ENCODE results near the gene ARHGEF17. TPM values are rescaled to one million over a fixed set of nuclear protein-coding genes. Genes with fewer than 3 reads are reported as not detected.

The ARHGEF17 gene
- total and polyA plus RNA-seq, 5 experiments from 2014 or later, result 0.19 TPM; not detected in 4

- ATAC-seq, result peak; percentile 28 to 51
- POLR2A ChIA-PET, result interaction anchor here (0.6 to 1.4 kb wide), 11 partner anchors 8 to 614 kb away, joined by 3 to 6 read pairs (median 4); partner anchors contain the start of genes FAM168A and RELT
Measured at GRCh38 chr11:73365352-73366264, 57.5 kb downstream of the ARHGEF17 start.

GRCh38 chr11:73366265-73366610, 58.2 kb downstream of the ARHGEF17 start:
- DNase-seq (peak in 3 of 10 donors; percentile 28 to 74 (median 71)), ATAC-seq (peak; percentile 94 to 95)
- Mint-ChIP-seq H3K4me3 (peak overlapping the region; percentile 28 to 87 (median 63)), H3K4me1 (peaks cover 21 to 40% (median 33%) of the 10 kb centered on the region in 4 donors), H3K36me3 (no peaks in the 10 kb centered on the region), H3K27ac (peak overlapping the region; percentile 92 to 99 (median 96)), H3K27me3 (no peaks in the 10 kb centered on the region), H3K9me3 (peaks cover 0 to 10% (median 0%) of the 10 kb centered on the region in 9 donors)
- POLR2A ChIA-PET, result interaction anchor here (0.6 to 1.3 kb wide), 5 partner anchors 9 to 614 kb away, joined by 3 to 5 read pairs (median 4); partner anchors contain the start of gene RELT

More at GRCh38 chr11:73365352-73366264, 57.5 kb downstream of the ARHGEF17 start:
- peaks cover 0 to 10% (median 0%) of the 10 kb centered on the region in 9 donors for H3K9me3 Mint-ChIP-seq
- H3K27me3 Mint-ChIP-seq, result no peaks in the 10 kb centered on the region
- peak overlapping the region; percentile 92 to 99 (median 96) for H3K27ac Mint-ChIP-seq
- peak in 1 of 10 donors; percentile 52 for DNase-seq
- H3K36me3 Mint-ChIP-seq, result no peaks in the 10 kb centered on the region
- H3K4me3 Mint-ChIP-seq, result peak overlapping the region; percentile 28 to 87 (median 63)
- peaks cover 23 to 40% (median 33%) of the 10 kb centered on the region in 4 donors for H3K4me1 Mint-ChIP-seq

- Mint-ChIP-seq H3K4me3 (peak overlapping the region in 6 of 10 donors; percentile 24 to 87 (median 50)), H3K4me1 (peaks cover 21 to 41% (median 33%) of the 10 kb centered on the region in 4 donors), H3K36me3 (no peaks in the 10 kb centered on the region), H3K9me3 (peaks cover 0 to 10% (median 0%) of the 10 kb centered on the region in 9 donors), H3K27me3 (no peaks in the 10 kb centered on the region), H3K27ac (peak overlapping the region; percentile 92 to 99 (median 96))
- DNase-seq, result no peak
- POLR2A ChIA-PET, result interaction anchor here (0.5 to 1.4 kb wide), 4 partner anchors 8 to 1378 kb away, joined by 3 to 7 read pairs (median 4); partner anchors contain the start of gene RELT
- no peak for ATAC-seq
Measured at GRCh38 chr11:73366953-73367352, 58.9 kb downstream of the ARHGEF17 start.

- Mint-ChIP-seq H3K27ac (peak overlapping the region; percentile 92 to 99 (median 96)), H3K27me3 (no peaks in the 10 kb centered on the region), H3K4me1 (peaks cover 21 to 46% (median 33%) of the 10 kb centered on the region in 4 donors), H3K36me3 (no peaks in the 10 kb centered on the region), H3K4me3 (peak overlapping the region in 4 of 10 donors; percentile 14 to 72 (median 27)), H3K9me3 (peaks cover 0 to 10% (median 0%) of the 10 kb centered on the region in 9 donors)
- DNase-seq, result no peak
- no peak for ATAC-seq
- POLR2A ChIA-PET, result interaction anchor here (1.4 kb wide), 1 partner anchor 9 kb away, joined by 6 read pairs; the partner anchor contains the start of gene RELT
Measured at GRCh38 chr11:73367482-73368024, 59.5 kb downstream of the ARHGEF17 start.

- Mint-ChIP-seq H3K36me3 (no peaks in the 10 kb centered on the region), H3K27ac (peak overlapping the region in 4 of 10 donors; percentile 9 to 86 (median 74)), H3K4me1 (peaks cover 9 to 42% (median 23%) of the 10 kb centered on the region in 4 donors), H3K27me3 (no peaks in the 10 kb centered on the region), H3K4me3 (peak overlapping the region in 1 of 10 donors; percentile 39), H3K9me3 (no peaks in the 10 kb centered on the region)
- POLR2A ChIA-PET, result no interaction called here
- no peak for ATAC-seq
- no peak for DNase-seq
Measured at GRCh38 chr11:73372375-73372993, 64.4 kb downstream of the ARHGEF17 start.

- ATAC-seq, result no peak
- Mint-ChIP-seq H3K36me3 (no peaks in the 10 kb centered on the region), H3K27ac (peak overlapping the region in 5 of 10 donors; percentile 26 to 95 (median 46)), H3K4me3 (no peak overlapping the region), H3K9me3 (no peaks in the 10 kb centered on the region), H3K27me3 (no peaks in the 10 kb centered on the region), H3K4me1 (peaks cover 14 to 47% (median 30%) of the 10 kb centered on the region in 4 donors)
- POLR2A ChIA-PET, result interaction anchor here (0.6 to 2.1 kb wide), 5 partner anchors 9 to 18 kb away, joined by 3 to 7 read pairs (median 5); no protein-coding TSS in a partner anchor
- no peak for DNase-seq
Measured at GRCh38 chr11:73374151-73374550, 66.1 kb downstream of the ARHGEF17 start.

- Mint-ChIP-seq H3K36me3 (peaks cover 0 to 3% (median 0%) of the 10 kb centered on the region in 3 donors), H3K4me3 (peak overlapping the region; percentile 66 to 95 (median 80)), H3K4me1 (peaks cover 17 to 59% (median 40%) of the 10 kb centered on the region in 4 donors), H3K27me3 (no peaks in the 10 kb centered on the region), H3K9me3 (no peaks in the 10 kb centered on the region), H3K27ac (peak overlapping the region; percentile 78 to 95 (median 91))
- DNase-seq, result no peak
- ATAC-seq, result no peak
- POLR2A ChIA-PET, result interaction anchor here (1.2 to 2.1 kb wide), 3 partner anchors 9 to 13 kb away, joined by 4 to 7 read pairs (median 6); no protein-coding TSS in a partner anchor
Measured at GRCh38 chr11:73375830-73376159, 67.7 kb downstream of the ARHGEF17 start.

GRCh38 chr11:73376160-73376802, 68.2 kb downstream of the ARHGEF17 start, which contains the start of gene RELT:
Gene RELT (plus strand): TSS chr11:73376399. CDS start chr11:73389137, 12,738 bp downstream.
- ATAC-seq, result peak; percentile 86
- Mint-ChIP-seq H3K4me1 (peaks cover 21 to 64% (median 45%) of the 10 kb centered on the region in 4 donors), H3K9me3 (no peaks in the 10 kb centered on the region), H3K36me3 (peaks cover 0 to 3% (median 0%) of the 10 kb centered on the region in 3 donors), H3K27ac (peak within 1 kb of the TSS; percentile 86 to 98 (median 96)), H3K27me3 (no peaks in the 10 kb centered on the region), H3K4me3 (peak within 1 kb of the TSS; percentile 82 to 95 (median 92))
- POLR2A ChIA-PET, result interaction anchor here (0.8 to 2.0 kb wide), 5 partner anchors 9 to 17 kb away, joined by 3 to 6 read pairs (median 4); no protein-coding TSS in a partner anchor
- peak; percentile 86 to 98 (median 94) for DNase-seq

GRCh38 chr11:73376803-73377629, 68.9 kb downstream of the ARHGEF17 start:
- POLR2A ChIA-PET, result interaction anchor here (0.8 to 2.0 kb wide), 5 partner anchors 10 to 16 kb away, joined by 3 to 6 read pairs (median 4); no protein-coding TSS in a partner anchor
- peaks cover 0 to 3% (median 0%) of the 10 kb centered on the region in 3 donors for H3K36me3 Mint-ChIP-seq
- no peaks in the 10 kb centered on the region for H3K27me3 Mint-ChIP-seq
- peak; percentile 32 to 58 for ATAC-seq
- no peaks in the 10 kb centered on the region for H3K9me3 Mint-ChIP-seq
- H3K4me3 Mint-ChIP-seq, result peak overlapping the region; percentile 82 to 95 (median 92)
- peak overlapping the region; percentile 86 to 98 (median 95) for H3K27ac Mint-ChIP-seq
- H3K4me1 Mint-ChIP-seq, result peaks cover 21 to 67% (median 48%) of the 10 kb centered on the region in 4 donors
- peak; percentile 36 to 80 (median 58) for DNase-seq

GRCh38 chr11:73379189-73379880, 71.3 kb downstream of the ARHGEF17 start:
- DNase-seq, result no peak
- no peak for ATAC-seq
- peak overlapping the region in 6 of 10 donors; percentile 15 to 95 (median 59) for H3K4me3 Mint-ChIP-seq
- peak overlapping the region in 9 of 10 donors; percentile 16 to 98 (median 69) for H3K27ac Mint-ChIP-seq
- POLR2A ChIA-PET, result interaction anchor here (1.0 to 1.2 kb wide), 2 partner anchors 9 to 13 kb away, joined by 3 read pairs; no protein-coding TSS in a partner anchor
- H3K36me3 Mint-ChIP-seq, result peaks cover 0 to 3% (median 0%) of the 10 kb centered on the region in 3 donors
- no peaks in the 10 kb centered on the region for H3K27me3 Mint-ChIP-seq
- peaks cover 31 to 77% (median 71%) of the 10 kb centered on the region in 4 donors for H3K4me1 Mint-ChIP-seq
- no peaks in the 10 kb centered on the region for H3K9me3 Mint-ChIP-seq

Measured in naive thymus-derived CD8-positive, alpha-beta T cell (primary cell).